ENCODE data around the gene FSTL3. TPM values are rescaled to one million over a fixed set of nuclear protein-coding genes. Genes with fewer than 3 reads are reported as not detected.

Gene FSTL3
- total and polyA plus RNA-seq, 10 of the 15 experiments (the other 5 are each of a cell fraction or from before 2014, with no cell fraction given): 0.42 to 13.5 (median 3.6) TPM

GRCh38 chr19:662962-663681 is 13.1 kb upstream of the FSTL3 start, which contains the start of gene RNF126 (continued):
- TF ChIP-seq ZNF592 (IDR thresholded peaks at IDR 0.05) (no peak), GABPA (IDR thresholded peaks at IDR 0.05; ENCODE audit: low read depth) (no peak), ETV6 (conservative IDR thresholded peaks at IDR 0.05 in 1 of 2, IDR thresholded peaks at IDR 0.05 in 1 of 2; ENCODE audit: borderline replicate concordance in 1 of 2, low read depth in 1 of 2) (no peak), SP1 (IDR thresholded peaks at IDR 0.05; ENCODE audit: low read depth, low read length) (peak; percentile 50), MEF2A (IDR thresholded peaks at IDR 0.05; ENCODE audit: insufficient read depth, low read depth, low read length) (no peak), CHD4 (IDR thresholded peaks at IDR 0.05) (no peak), IRF4 (IDR thresholded peaks at IDR 0.05; ENCODE audit: low read depth, low read length) (no peak), PRDM15 (CRISPR knock-in tag; IDR thresholded peaks at IDR 0.05) (no peak), BCLAF1 (IDR thresholded peaks at IDR 0.05) (no peak), SMAD1 (IDR thresholded peaks at IDR 0.05; ENCODE audit: low read depth, partially characterized antibody) (no peak), BACH1 (IDR thresholded peaks at IDR 0.05; ENCODE audit: borderline replicate concordance) (peak; percentile 74), NFYB (IDR thresholded peaks at IDR 0.05; ENCODE audit: insufficient read depth, low read depth, low read length) (no peak), USF1 (IDR thresholded peaks at IDR 0.05; ENCODE audit: borderline replicate concordance, extremely low read length, insufficient read depth, low read depth, low read length) (peak; percentile 8), TAF1 (IDR thresholded peaks at IDR 0.05; ENCODE audit: borderline replicate concordance, low read depth, low read length) (peak; percentile 63; the same call in 1 of the 2 replicates), ASH2L (IDR thresholded peaks at IDR 0.05; ENCODE audit: borderline replicate concordance, low read depth) (no peak), MYB (IDR thresholded peaks at IDR 0.05; ENCODE audit: borderline replicate concordance, low read depth, low read length) (no peak), NR2C1 (IDR thresholded peaks at IDR 0.05) (peak; percentile 48)

Data from GM12878 (cell line).